Stimulated activated CD4-positive, alpha-beta T cell treated with anti-CD3 and anti-CD28 coated beads, TNF-alpha, amount 100 ng/mL, for 24 hours (primary cell): ENCODE measurements around the gene EPHB1.

Experiments
- DNase-seq, 3 experiments: peaks; one replicate each; pipeline ENCODE4 v3.0.0-alpha.2; 2020; ENCODE audit warnings: low read depth in 3 of 3

EPHB1 gene

GRCh38 chr3:135158520-135158919 is 363.5 kb downstream of the EPHB1 start:
- DNase-seq: no peak

GRCh38 chr3:135159681-135160247 is 364.7 kb downstream of the EPHB1 start:
- DNase-seq: no peak

GRCh38 chr3:135161425-135161824 is 366.4 kb downstream of the EPHB1 start:
- DNase-seq: no peak

- DNase-seq: no peak
Measured at GRCh38 chr3:135163701-135164100, 368.6 kb downstream of the EPHB1 start.

- no peak for DNase-seq
Measured at GRCh38 chr3:135165260-135165659, 370.2 kb downstream of the EPHB1 start.

- no peak for DNase-seq
Measured at GRCh38 chr3:135166266-135166825, 371.3 kb downstream of the EPHB1 start.

- no peak for DNase-seq
Measured at GRCh38 chr3:135168822-135169221, 373.8 kb downstream of the EPHB1 start.

- no peak for DNase-seq
Measured at GRCh38 chr3:135169651-135170050, 374.6 kb downstream of the EPHB1 start.

- DNase-seq: no peak
Measured at GRCh38 chr3:135170732-135171131, 375.7 kb downstream of the EPHB1 start.

- DNase-seq: no peak
Measured at GRCh38 chr3:135172191-135172869, 377.3 kb downstream of the EPHB1 start.

GRCh38 chr3:135175728-135176277 is 380.7 kb downstream of the EPHB1 start:
- no peak for DNase-seq

- DNase-seq: no peak
Measured at GRCh38 chr3:135176881-135177280, 381.8 kb downstream of the EPHB1 start.

- DNase-seq: no peak
Measured at GRCh38 chr3:135178566-135178965, 383.5 kb downstream of the EPHB1 start.

GRCh38 chr3:135181408-135181807 is 386.3 kb downstream of the EPHB1 start:
- DNase-seq: no peak

GRCh38 chr3:135182364-135182998 is 387.4 kb downstream of the EPHB1 start:
- no peak for DNase-seq

GRCh38 chr3:135190658-135191057 is 395.6 kb downstream of the EPHB1 start:
- DNase-seq: no peak

- no peak for DNase-seq
Measured at GRCh38 chr3:135191708-135192107, 396.6 kb downstream of the EPHB1 start.

GRCh38 chr3:135192929-135193328 is 397.9 kb downstream of the EPHB1 start:
- DNase-seq: no peak

- no peak for DNase-seq
Measured at GRCh38 chr3:135197246-135197645, 402.2 kb downstream of the EPHB1 start.

- no peak for DNase-seq
Measured at GRCh38 chr3:135197856-135198255, 402.8 kb downstream of the EPHB1 start.

GRCh38 chr3:135199137-135199536 is 404.1 kb downstream of the EPHB1 start:
- no peak for DNase-seq

- no peak for DNase-seq
Measured at GRCh38 chr3:135203026-135203425, 408.0 kb downstream of the EPHB1 start.

GRCh38 chr3:135213213-135213612 is 418.2 kb downstream of the EPHB1 start:
- no peak for DNase-seq
